ENCODE results near the gene FCAMR. TPM values are rescaled to one million over a fixed set of nuclear protein-coding genes. Genes with fewer than 3 reads are reported as not detected.
A peak's percentile ranks its signal among the peaks of the same experiment; 100 is the strongest.

FCAMR gene
- polyA plus RNA-seq (2012; ENCODE audit: missing spikeins) = not detected

GRCh38 chr1:206970446-206970845 is at the start of gene FCAMR:
TSS of gene FCAMR (minus strand) at chr1:206970460. CDS start at chr1:206970125, 335 bp downstream.
- TF ChIP-seq TAF1 (IDR thresholded peaks at IDR 0.05; ENCODE audit: borderline replicate concordance, low read depth, low read length) = no peak
- no peak for TF ChIP-seq POLR2A (IDR thresholded peaks at IDR 0.05; ENCODE audit: low read depth, low read length)
- no peak for TF ChIP-seq POLR2AphosphoS5 (IDR thresholded peaks at IDR 0.05; ENCODE audit: low read depth, low read length)
- peak; percentile 30 for FAIRE-seq
- no peak for DNase-seq (ENCODE audit: insufficient read length)

DNA sequence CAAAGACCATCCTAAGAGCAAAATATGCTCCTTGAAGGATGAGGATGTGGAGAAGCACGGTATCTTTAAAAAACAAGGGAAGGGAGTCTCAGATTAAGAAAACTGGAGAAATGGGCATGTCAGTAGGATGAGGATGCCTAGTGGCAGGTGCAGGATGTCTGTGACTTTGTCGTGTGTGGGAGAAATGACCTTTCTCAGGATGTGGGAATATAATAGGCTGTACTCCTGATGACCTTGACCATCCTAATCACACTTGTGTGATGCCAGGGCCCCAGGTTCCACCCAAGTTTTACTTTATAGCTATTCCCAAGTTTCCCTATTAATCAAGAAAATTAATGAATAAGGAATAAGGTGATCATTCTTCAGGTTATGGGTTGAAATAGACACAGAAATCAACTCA is 49.4 kb upstream of the FCAMR start:
- no peak for FAIRE-seq
- no peak for DNase-seq (ENCODE audit: insufficient read length)
- no peak for TF ChIP-seq POLR2A (IDR thresholded peaks at IDR 0.05; ENCODE audit: low read depth, low read length)

DNA sequence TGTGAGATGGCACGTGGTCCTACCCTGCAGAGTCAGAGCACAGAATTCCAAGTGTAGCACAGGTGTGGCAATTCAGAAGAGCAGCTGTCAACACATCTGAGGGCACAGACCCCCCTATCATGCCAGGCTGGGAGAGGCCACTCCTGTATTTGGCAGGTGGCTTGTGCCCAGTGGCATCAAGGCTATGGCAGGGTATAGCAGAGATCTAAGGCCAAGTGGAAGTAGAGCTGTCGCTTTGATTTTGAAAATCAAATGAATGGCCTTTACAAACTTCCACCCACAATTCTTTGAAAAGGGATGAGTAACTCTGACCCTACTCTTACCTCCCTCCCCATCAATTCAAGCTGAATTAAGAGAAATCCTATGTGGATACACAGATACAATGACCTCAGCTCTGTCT is 48.9 kb upstream of the FCAMR start:
- TF ChIP-seq POLR2AphosphoS5 (IDR thresholded peaks at IDR 0.05; ENCODE audit: low read depth, low read length) (no peak), TAF1 (IDR thresholded peaks at IDR 0.05; ENCODE audit: borderline replicate concordance, low read depth, low read length) (no peak), POLR2A (IDR thresholded peaks at IDR 0.05; ENCODE audit: low read depth, low read length) (no peak)
- DNase-seq (ENCODE audit: insufficient read length) = no peak
- no peak for FAIRE-seq

GRCh38 chr1:207018707-207019106 is 48.4 kb upstream of the FCAMR start:
- TF ChIP-seq POLR2AphosphoS5 (IDR thresholded peaks at IDR 0.05; ENCODE audit: low read depth, low read length) (no peak), POLR2A (IDR thresholded peaks at IDR 0.05; ENCODE audit: low read depth, low read length) (no peak), TAF1 (IDR thresholded peaks at IDR 0.05; ENCODE audit: borderline replicate concordance, low read depth, low read length) (no peak)
- FAIRE-seq = no peak
- DNase-seq (ENCODE audit: insufficient read length) = no peak

GRCh38 chr1:207017615-207018559 is 47.6 kb upstream of the FCAMR start:
- DNase-seq (ENCODE audit: insufficient read length) (no peak), FAIRE-seq (no peak)
- no peak for TF ChIP-seq POLR2A (IDR thresholded peaks at IDR 0.05; ENCODE audit: low read depth, low read length)
- no peak for TF ChIP-seq TAF1 (IDR thresholded peaks at IDR 0.05; ENCODE audit: borderline replicate concordance, low read depth, low read length)
- no peak for TF ChIP-seq POLR2AphosphoS5 (IDR thresholded peaks at IDR 0.05; ENCODE audit: low read depth, low read length)

GRCh38 chr1:207015791-207016190 is 45.5 kb upstream of the FCAMR start:
- no peak for FAIRE-seq
- TF ChIP-seq POLR2A (IDR thresholded peaks at IDR 0.05; ENCODE audit: low read depth, low read length) (no peak), POLR2AphosphoS5 (IDR thresholded peaks at IDR 0.05; ENCODE audit: low read depth, low read length) (no peak), TAF1 (IDR thresholded peaks at IDR 0.05; ENCODE audit: borderline replicate concordance, low read depth, low read length) (no peak)
- DNase-seq (ENCODE audit: insufficient read length) = no peak

GRCh38 chr1:207014728-207015127 is 44.5 kb upstream of the FCAMR start:
- TF ChIP-seq POLR2AphosphoS5 (IDR thresholded peaks at IDR 0.05; ENCODE audit: low read depth, low read length) = no peak
- DNase-seq (ENCODE audit: insufficient read length) (no peak), FAIRE-seq (no peak)

GRCh38 chr1:207013321-207014085 is 43.2 kb upstream of the FCAMR start:
- TF ChIP-seq TAF1 (IDR thresholded peaks at IDR 0.05; ENCODE audit: borderline replicate concordance, low read depth, low read length) (no peak), POLR2AphosphoS5 (IDR thresholded peaks at IDR 0.05; ENCODE audit: low read depth, low read length) (no peak), POLR2A (IDR thresholded peaks at IDR 0.05; ENCODE audit: low read depth, low read length) (no peak)
- no peak for DNase-seq (ENCODE audit: insufficient read length)
- FAIRE-seq = no peak

- DNase-seq (ENCODE audit: insufficient read length) (no peak), FAIRE-seq (no peak)
- TF ChIP-seq POLR2A (IDR thresholded peaks at IDR 0.05; ENCODE audit: low read depth, low read length) = no peak
- TF ChIP-seq POLR2AphosphoS5 (IDR thresholded peaks at IDR 0.05; ENCODE audit: low read depth, low read length) = no peak
- TF ChIP-seq TAF1 (IDR thresholded peaks at IDR 0.05; ENCODE audit: borderline replicate concordance, low read depth, low read length) = no peak
Measured at GRCh38 chr1:207010726-207011125, 40.5 kb upstream of the FCAMR start.

DNA sequence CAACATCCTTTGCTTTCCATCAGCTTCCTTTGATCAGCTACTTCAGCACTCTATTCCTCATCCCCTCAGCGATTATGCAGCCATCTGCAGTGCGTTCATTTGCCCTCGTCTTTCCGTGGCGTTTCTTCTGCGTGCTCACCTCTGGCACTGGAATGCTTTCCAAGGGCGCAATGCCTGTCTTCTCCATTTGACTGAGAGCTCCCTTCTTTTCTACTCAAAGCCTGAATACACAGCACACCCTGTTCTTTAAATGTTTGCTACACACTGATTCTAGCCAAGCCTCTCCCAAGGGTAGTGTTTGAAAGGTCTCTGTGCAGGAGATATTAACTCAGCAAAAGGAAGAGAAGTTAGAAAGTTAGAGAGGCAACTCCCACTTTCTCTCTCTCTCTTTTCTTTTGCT is 39.7 kb upstream of the FCAMR start:
- DNase-seq (ENCODE audit: insufficient read length) (no peak), FAIRE-seq (no peak)
- TF ChIP-seq TAF1 (IDR thresholded peaks at IDR 0.05; ENCODE audit: borderline replicate concordance, low read depth, low read length) (no peak), POLR2A (IDR thresholded peaks at IDR 0.05; ENCODE audit: low read depth, low read length) (no peak)

GRCh38 chr1:207009182-207009850 is 39.1 kb upstream of the FCAMR start:
- FAIRE-seq = no peak
- no peak for TF ChIP-seq POLR2AphosphoS5 (IDR thresholded peaks at IDR 0.05; ENCODE audit: low read depth, low read length)
- TF ChIP-seq TAF1 (IDR thresholded peaks at IDR 0.05; ENCODE audit: borderline replicate concordance, low read depth, low read length) = no peak
- no peak for TF ChIP-seq POLR2A (IDR thresholded peaks at IDR 0.05; ENCODE audit: low read depth, low read length)
- DNase-seq (ENCODE audit: insufficient read length) = no peak

Measured in GM12892 (cell line).